Measurements from ENCODE around the gene KRTAP5-5. TPM values are rescaled to one million over a fixed set of nuclear protein-coding genes. Genes with fewer than 3 reads are reported as not detected.

The KRTAP5-5 gene
- total and polyA plus RNA-seq, 2 donors (not counting 1 experiment from before 2014, with no cell fraction given), result not detected

GRCh38 chr11:1667906-1668305, 38.3 kb downstream of the KRTAP5-5 start:
- H3K4me1 Mint-ChIP-seq, result no peaks in the 10 kb centered on the region
- TF ChIP-seq CTCF (IDR thresholded peaks at IDR 0.05), result no peak
- TF ChIP-seq EZH2 (IDR thresholded peaks at IDR 0.05; ENCODE audit: borderline replicate concordance, insufficient read depth, low read depth, low read length, poor library complexity, severe bottlenecking), result no peak
- peaks cover 20% of the 10 kb centered on the region for H3K27me3 Mint-ChIP-seq
- Histone ChIP-seq H3K27me3 (replicated peaks in 1 of 4; ENCODE audit: control extremely low read depth in 1 of 4, control insufficient read depth in 3 of 4, insufficient read depth in 4 of 4, low read length in 3 of 4) (peaks cover 0 to 16% (median 2%) of the 10 kb centered on the region in 4 experiments), H4K20me1 (ENCODE audit: control insufficient read depth, insufficient read depth, low read length, poor library complexity, severe bottlenecking) (no peaks in the 10 kb centered on the region), H3K4me3 (ENCODE audit: control extremely low read depth in 1 of 5, extremely low read depth in 1 of 5, insufficient read depth in 1 of 5, low read depth in 2 of 5, low read length in 4 of 5) (no peak overlapping the region), H3K27ac (ENCODE audit: low read length in 2 of 2) (no peak overlapping the region), H3K9ac (ENCODE audit: low read length) (no peak overlapping the region), H3K9me3 (ENCODE audit: control extremely low read depth in 1 of 3, control insufficient read depth in 2 of 3, insufficient read depth in 1 of 3, low read length in 2 of 3) (peaks cover 0 to 9% (median 0%) of the 10 kb centered on the region in 3 donors), H3K4me2 (replicated peaks; ENCODE audit: low read depth, low read length, poor library complexity, severe bottlenecking) (no peak overlapping the region), H3K79me2 (ENCODE audit: control insufficient read depth, insufficient read depth, low read length) (no peaks in the 10 kb centered on the region), H2AFZ (ENCODE audit: insufficient read depth, low read depth, low read length, poor library complexity, severe bottlenecking) (no peak overlapping the region), H3K4me1 (ENCODE audit: control insufficient read depth in 2 of 2, insufficient read depth in 2 of 2, low read length in 2 of 2) (no peaks in the 10 kb centered on the region), H3K36me3 (replicated peaks in 1 of 2; ENCODE audit: control extremely low read depth in 1 of 2, control insufficient read depth in 1 of 2, extremely low read depth in 1 of 2, insufficient read depth in 2 of 2, low read length in 1 of 2) (no peaks in the 10 kb centered on the region)
- DNase-seq, result no peak
- no peaks in the 10 kb centered on the region for H3K9me3 Mint-ChIP-seq (ENCODE audit: insufficient read depth)
- no peak overlapping the region for H3K27ac Mint-ChIP-seq
- POLR2A ChIA-PET, result no interaction called here
- H3K4me3 Mint-ChIP-seq, result no peak overlapping the region
- no peak for ATAC-seq (ENCODE audit: low read depth)
- intact Hi-C loops (cut with micrococcal nuclease), result no loop called here
- WGBS (ENCODE audit: insufficient coverage), result 64% methylated on average over 16 of the region's 16 CpGs
- CTCF ChIA-PET, result no interaction called here

GRCh38 chr11:1668911-1669473, 39.4 kb downstream of the KRTAP5-5 start:
- no peaks in the 10 kb centered on the region for H3K4me1 ChIP-seq (ENCODE audit: control insufficient read depth in 2 of 2, insufficient read depth in 2 of 2, low read length in 2 of 2)
- H3K4me1 Mint-ChIP-seq, result no peaks in the 10 kb centered on the region
- no peak overlapping the region for H2AFZ ChIP-seq (ENCODE audit: insufficient read depth, low read depth, low read length, poor library complexity, severe bottlenecking)
- H3K4me3 ChIP-seq (ENCODE audit: control extremely low read depth in 1 of 5, extremely low read depth in 1 of 5, insufficient read depth in 1 of 5, low read depth in 2 of 5, low read length in 4 of 5), result no peak overlapping the region
- H3K79me2 ChIP-seq (ENCODE audit: control insufficient read depth, insufficient read depth, low read length), result no peaks in the 10 kb centered on the region
- no peaks in the 10 kb centered on the region for H3K36me3 ChIP-seq (replicated peaks in 1 of 2; ENCODE audit: control extremely low read depth in 1 of 2, control insufficient read depth in 1 of 2, extremely low read depth in 1 of 2, insufficient read depth in 2 of 2, low read length in 1 of 2)
- H3K4me2 ChIP-seq (replicated peaks; ENCODE audit: low read depth, low read length, poor library complexity, severe bottlenecking), result no peak overlapping the region
- no peak overlapping the region for H3K9ac ChIP-seq (ENCODE audit: low read length)
- TF ChIP-seq CTCF (IDR thresholded peaks at IDR 0.05) (no peak), EZH2 (IDR thresholded peaks at IDR 0.05; ENCODE audit: borderline replicate concordance, insufficient read depth, low read depth, low read length, poor library complexity, severe bottlenecking) (no peak)
- H3K27ac Mint-ChIP-seq, result no peak overlapping the region
- CTCF ChIA-PET, result no interaction called here
- no peak overlapping the region for H3K27ac ChIP-seq (ENCODE audit: low read length in 2 of 2)
- no peak overlapping the region for H3K4me3 Mint-ChIP-seq
- H3K9me3 ChIP-seq (ENCODE audit: control extremely low read depth in 1 of 3, control insufficient read depth in 2 of 3, insufficient read depth in 1 of 3, low read length in 2 of 3), result peaks cover 0 to 9% (median 0%) of the 10 kb centered on the region in 3 donors
- WGBS (ENCODE audit: insufficient coverage), result 31% methylated on average over 13 of the region's 13 CpGs
- DNase-seq (no peak), ATAC-seq (ENCODE audit: low read depth) (no peak)
- intact Hi-C loops (cut with micrococcal nuclease), result no loop called here
- no peaks in the 10 kb centered on the region for H4K20me1 ChIP-seq (ENCODE audit: control insufficient read depth, insufficient read depth, low read length, poor library complexity, severe bottlenecking)
- H3K27me3 Mint-ChIP-seq, result peaks cover 28% of the 10 kb centered on the region
- POLR2A ChIA-PET, result no interaction called here
- no peaks in the 10 kb centered on the region for H3K9me3 Mint-ChIP-seq (ENCODE audit: insufficient read depth)
- H3K27me3 ChIP-seq (replicated peaks in 1 of 4; ENCODE audit: control extremely low read depth in 1 of 4, control insufficient read depth in 3 of 4, insufficient read depth in 4 of 4, low read length in 3 of 4), result peaks cover 0 to 16% (median 2%) of the 10 kb centered on the region in 4 experiments

Data from B cell (primary cell).